Endothelial cell (in vitro differentiated cells): Measurements from ENCODE around the gene PRF1. TPM values are rescaled to one million over a fixed set of nuclear protein-coding genes. Genes with fewer than 3 reads are reported as not detected.

ENCODE experiments used
- DNase-seq: peaks from one replicate; pipeline ENCODE4 v3.0.0; 2021; ENCODE audit warnings: low spot score
- H3K27ac Mint-ChIP-seq: one replicate; pipeline ENCODE4 v1.8.0; 2021; ENCODE audit warnings: mixed read lengths, inconsistent platforms; ENCODE audit not compliant: unreplicated experiment
- H3K27me3 Mint-ChIP-seq: one replicate; pipeline ENCODE4 v1.8.0; 2021; ENCODE audit warnings: mild to moderate bottlenecking, moderate library complexity, mixed read lengths, inconsistent platforms; ENCODE audit not compliant: unreplicated experiment
- H3K36me3 Mint-ChIP-seq: one replicate; pipeline ENCODE4 v1.8.0; 2021; ENCODE audit warnings: mild to moderate bottlenecking, low read depth, mixed read lengths, inconsistent platforms; ENCODE audit not compliant: unreplicated experiment
- H3K4me1 Mint-ChIP-seq: one replicate; pipeline ENCODE4 v1.8.0; 2021; ENCODE audit warnings: mild to moderate bottlenecking, mixed read lengths, inconsistent platforms; ENCODE audit not compliant: unreplicated experiment
- H3K4me3 Mint-ChIP-seq: one replicate; pipeline ENCODE4 v1.8.0; 2021; ENCODE audit warnings: mild to moderate bottlenecking, mixed read lengths, inconsistent platforms; ENCODE audit not compliant: unreplicated experiment
- H3K9me3 Mint-ChIP-seq: one replicate; pipeline ENCODE4 v1.8.0; 2021; ENCODE audit warnings: mixed read lengths, inconsistent platforms; ENCODE audit not compliant: unreplicated experiment
- CTCF ChIP-seq: fragments of 200-600 bp; sonication (generic); IDR thresholded peaks from one replicate; pipeline ENCODE4 v1.5.0; 2021; ENCODE audit warnings: antibody characterized with exemption; ENCODE audit not compliant: unreplicated experiment
- total RNA-seq: library from RNA; stranded (reverse); fragmentation: NEBNext Ultra II Directional; extraction: Animal tissue kit (Norgen Biotek cat#: 25700); gene quantifications from one replicate; pipeline ENCODE4 v1.2.1, GENCODE V29; 2021; ENCODE audit not compliant: unreplicated experiment

The PRF1 gene
- total RNA-seq, 1 donor from 2014 or later, result not detected

DNA sequence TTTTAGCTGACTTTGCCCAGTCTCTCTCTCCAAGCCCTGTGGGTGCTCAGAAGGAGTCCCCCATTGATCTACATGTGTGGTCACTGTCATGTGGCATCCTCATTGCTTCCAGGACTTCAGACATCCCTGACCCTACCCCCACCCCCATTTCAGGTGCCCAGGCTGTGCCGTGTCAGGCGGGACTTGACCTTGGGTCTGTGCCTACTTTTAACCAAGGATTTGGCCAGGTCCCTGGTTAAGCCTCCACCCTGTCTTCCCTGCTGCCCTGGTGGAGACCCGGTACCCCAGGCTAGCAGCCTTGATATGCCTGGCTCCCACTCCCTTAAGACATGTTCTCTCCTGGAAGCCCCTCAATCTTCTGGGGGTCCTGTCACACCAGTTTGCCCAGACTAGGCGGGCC lies 31.3 kb downstream of the PRF1 start:
- no peak for TF ChIP-seq CTCF

DNA sequence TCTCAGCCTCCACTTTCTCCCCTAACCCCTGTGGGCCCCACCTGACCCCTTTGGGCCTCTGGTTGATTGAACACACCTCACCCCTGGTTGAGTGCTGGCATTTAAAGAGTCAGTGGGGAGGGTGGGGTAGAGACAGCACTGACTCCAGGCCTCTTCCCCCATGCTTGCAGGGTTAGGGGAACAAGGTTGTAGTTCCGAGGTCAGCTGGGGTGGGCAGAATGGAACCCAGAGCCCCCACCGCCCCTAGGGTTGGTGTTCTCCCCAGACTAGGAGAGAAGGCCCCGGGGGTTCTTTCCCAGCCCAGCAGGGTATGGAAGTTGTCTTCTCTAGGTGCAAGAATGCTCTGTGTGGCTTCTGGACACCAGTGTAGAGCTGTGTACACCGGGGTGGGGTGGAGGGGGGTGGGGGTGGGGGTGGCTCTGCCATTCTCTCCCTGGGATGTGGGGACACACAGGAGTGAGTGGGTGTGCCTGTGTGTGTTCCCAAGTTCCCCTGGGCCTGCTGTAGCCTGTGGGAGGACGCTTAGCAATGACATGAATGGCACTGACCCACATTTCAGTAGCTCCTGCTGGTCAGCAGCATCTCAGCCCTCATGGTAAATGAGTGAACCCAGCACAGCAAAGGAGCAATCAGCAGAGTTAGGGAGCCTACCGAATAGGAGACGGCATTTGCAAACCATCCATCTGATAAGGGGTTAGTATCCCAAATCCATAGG lies 33.6 kb downstream of the PRF1 start:
- Mint-ChIP-seq H3K27ac (no peak overlapping the region), H3K4me3 (no peak overlapping the region), H3K27me3 (peaks cover 28% of the 10 kb centered on the region), H3K36me3 (peaks cover 26% of the 10 kb centered on the region), H3K9me3 (no peaks in the 10 kb centered on the region), H3K4me1 (peaks cover 20% of the 10 kb centered on the region)
- no peak for DNase-seq
- no peak for TF ChIP-seq CTCF

More for the DNA sequence above, 31.3 kb downstream of the PRF1 start:
- no peak overlapping the region for H3K27ac Mint-ChIP-seq
- DNase-seq, result no peak
- no peaks in the 10 kb centered on the region for H3K9me3 Mint-ChIP-seq
- peaks cover 28% of the 10 kb centered on the region for H3K4me1 Mint-ChIP-seq
- H3K36me3 Mint-ChIP-seq, result peaks cover 23% of the 10 kb centered on the region
- H3K27me3 Mint-ChIP-seq, result peaks cover 30% of the 10 kb centered on the region
- H3K4me3 Mint-ChIP-seq, result no peak overlapping the region

DNA sequence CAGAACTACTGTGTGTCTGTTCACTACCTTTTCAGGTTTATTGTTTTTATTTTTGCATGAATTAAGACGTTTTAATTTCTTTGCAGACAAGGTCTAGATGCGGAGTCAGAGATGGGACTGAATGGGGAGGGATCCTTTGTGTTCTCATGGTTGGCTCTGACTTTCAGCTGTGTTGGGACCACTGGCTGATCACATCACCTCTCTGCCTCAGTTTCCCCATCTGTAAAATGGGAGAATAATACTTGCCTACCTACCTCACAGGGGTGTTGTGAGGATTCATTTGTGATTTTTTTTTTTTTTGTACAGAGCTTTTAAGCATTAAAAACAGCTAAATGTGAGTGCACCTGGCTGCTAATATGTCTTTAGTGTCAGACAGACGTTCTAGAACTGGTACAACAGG lies 34.4 kb downstream of the PRF1 start:
- H3K4me1 Mint-ChIP-seq, result peaks cover 24% of the 10 kb centered on the region
- no peak for DNase-seq
- peak overlapping the region; percentile 33 for H3K4me3 Mint-ChIP-seq
- H3K36me3 Mint-ChIP-seq, result peaks cover 31% of the 10 kb centered on the region
- H3K27ac Mint-ChIP-seq, result no peak overlapping the region
- peaks cover 28% of the 10 kb centered on the region for H3K27me3 Mint-ChIP-seq
- no peaks in the 10 kb centered on the region for H3K9me3 Mint-ChIP-seq
- no peak for TF ChIP-seq CTCF

DNA sequence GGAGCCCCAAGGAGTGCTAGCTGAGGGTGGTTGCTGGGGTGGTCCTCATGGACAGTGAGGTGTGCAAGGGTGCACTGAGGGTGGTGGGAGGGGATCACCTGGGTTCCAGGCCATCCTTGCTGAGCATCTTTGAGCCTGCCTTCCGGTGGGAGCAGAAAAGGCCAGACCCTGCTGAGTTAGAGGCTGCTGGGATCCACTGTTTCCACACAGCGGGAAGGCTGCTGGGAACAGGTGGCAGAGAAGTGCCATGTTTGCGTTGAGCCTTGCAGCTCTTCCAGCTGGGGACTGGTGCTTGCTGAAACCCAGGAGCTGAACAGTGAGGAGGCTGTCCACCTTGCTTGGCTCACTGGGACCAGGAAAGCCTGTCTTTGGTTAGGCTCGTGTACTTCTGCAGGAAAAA lies 34.9 kb downstream of the PRF1 start:
- DNase-seq, result no peak
- Mint-ChIP-seq H3K4me1 (peaks cover 27% of the 10 kb centered on the region), H3K4me3 (peak overlapping the region; percentile 26), H3K36me3 (peaks cover 36% of the 10 kb centered on the region), H3K27me3 (peaks cover 30% of the 10 kb centered on the region), H3K9me3 (no peaks in the 10 kb centered on the region), H3K27ac (no peak overlapping the region)
- no peak for TF ChIP-seq CTCF

DNA sequence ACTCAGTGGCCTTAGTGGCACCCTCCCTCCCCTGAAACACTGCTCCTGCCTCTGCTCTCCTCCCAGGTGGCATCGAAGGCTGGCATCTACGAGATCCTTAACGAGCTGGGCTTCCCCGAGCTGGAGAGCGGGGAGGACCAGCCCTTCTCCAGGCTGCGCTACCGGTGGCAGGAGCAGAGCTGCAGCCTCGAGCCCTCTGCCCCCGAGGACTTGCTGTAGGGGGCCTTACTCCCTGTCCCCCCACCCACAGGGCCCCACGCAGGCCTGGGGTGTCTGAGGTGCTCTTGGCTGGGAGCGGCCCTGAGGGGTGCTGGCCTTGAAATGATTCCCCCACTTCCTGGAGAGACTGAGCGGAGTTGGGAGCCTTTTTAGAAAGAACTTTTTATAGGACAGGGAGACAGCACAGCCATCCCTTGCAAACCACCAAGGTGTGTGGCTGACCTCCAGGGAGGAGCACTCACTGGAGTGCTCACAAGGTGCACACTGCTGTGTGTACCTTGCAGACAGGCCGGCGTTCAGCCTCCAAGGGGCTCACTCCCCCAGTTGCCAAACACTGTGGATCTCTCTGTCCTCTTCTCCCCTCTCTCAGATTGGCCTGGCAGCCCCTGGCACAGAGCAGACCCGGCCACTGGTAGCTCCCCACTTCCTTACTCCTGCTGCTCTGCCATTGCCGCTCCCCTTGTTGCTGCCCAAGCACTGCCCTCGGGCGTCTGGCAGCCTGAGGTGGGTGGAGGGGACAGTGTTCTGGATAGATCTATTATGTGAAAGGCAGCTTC lies 35.8 kb downstream of the PRF1 start:
- Mint-ChIP-seq H3K9me3 (no peaks in the 10 kb centered on the region), H3K4me1 (peaks cover 27% of the 10 kb centered on the region), H3K27ac (peak overlapping the region; percentile 86), H3K27me3 (peaks cover 31% of the 10 kb centered on the region), H3K36me3 (peaks cover 33% of the 10 kb centered on the region), H3K4me3 (no peak overlapping the region)
- TF ChIP-seq CTCF, result no peak
- no peak for DNase-seq
